GM21737 (cell line): ENCODE results near the gene USP44.
A peak's percentile ranks its signal among the peaks of the same experiment; 100 is the strongest.
"Not testable (repeated sequence)": the region's sequence is repeated elsewhere in the genome, so short reads cannot be mapped to it uniquely, and the experiment has no call there.

ENCODE experiments used
- ATAC-seq: cut with Tn5 transposase; IDR thresholded peaks from one replicate; pipeline ENCODE4 v1.9.1; 2021; ENCODE audit warnings: mild to moderate bottlenecking, moderate library complexity; ENCODE audit not compliant: unreplicated experiment

USP44 gene

DNA sequence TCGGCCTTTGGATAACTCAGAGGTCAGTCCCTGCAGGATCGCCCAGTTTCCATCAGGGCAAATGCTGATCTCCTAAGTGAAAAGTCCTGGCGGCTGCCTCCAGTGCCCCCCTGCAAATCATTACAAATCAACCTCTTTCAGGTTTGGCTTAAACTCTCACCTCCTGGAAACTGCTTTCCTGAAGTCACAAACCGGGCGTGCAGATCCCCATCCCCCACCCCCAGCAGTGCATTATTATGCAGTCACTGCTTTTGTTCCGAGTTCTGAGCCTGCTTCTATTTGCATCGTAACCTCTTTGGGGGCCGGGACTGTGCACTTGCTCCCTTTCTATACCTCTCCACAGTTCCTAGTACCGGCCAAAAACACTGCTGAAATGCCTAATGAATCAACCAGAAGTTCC is at the start of gene USP44:
Gene USP44 (minus strand): TSS at position 172 of the 400 bp plus-strand sequence. CDS start 17,220 bp downstream, outside the sequence.
- no peak for ATAC-seq

DNA sequence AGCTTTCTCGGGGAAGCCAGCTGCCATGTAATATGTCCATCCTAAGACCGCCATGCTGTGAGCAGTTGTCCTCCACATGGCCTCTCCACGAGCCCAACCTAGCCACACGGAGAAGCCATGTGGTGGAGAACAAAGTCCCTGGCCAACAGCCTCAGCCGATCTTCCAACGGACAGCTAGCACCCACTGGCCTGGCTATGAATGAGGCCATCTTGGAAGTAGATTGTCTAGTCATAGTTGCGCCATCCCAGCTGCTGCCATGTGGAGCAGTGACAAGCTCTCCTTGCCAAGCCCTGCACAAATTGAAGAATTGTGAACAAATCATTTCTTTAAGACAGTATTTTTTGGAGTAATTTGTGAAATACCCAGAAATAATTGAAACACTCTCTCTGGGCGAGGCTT is 49.3 kb upstream of the USP44 start:
- ATAC-seq, result no peak

GRCh38 chr12:95599880-95600279 is 48.6 kb upstream of the USP44 start:
- no peak for ATAC-seq

DNA sequence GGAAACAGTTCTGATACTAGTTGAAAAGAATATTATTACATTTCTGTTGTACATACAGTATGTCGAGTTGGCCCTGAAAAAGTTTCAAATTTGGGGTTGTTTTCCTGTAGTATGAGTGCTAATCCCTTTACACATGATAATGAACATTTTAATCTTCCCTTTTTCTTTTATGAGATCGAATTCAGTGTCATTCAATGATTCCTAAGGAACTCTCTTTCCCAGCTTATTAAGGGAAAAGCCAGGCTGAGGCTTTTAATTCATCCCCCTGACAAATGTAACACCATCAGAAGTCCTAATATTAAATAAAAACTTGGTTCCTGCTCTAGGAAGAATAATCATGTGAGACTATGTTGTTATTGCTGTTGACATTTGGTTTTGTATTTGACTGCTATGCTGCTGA is 42.9 kb upstream of the USP44 start:
- ATAC-seq, result no peak

GRCh38 chr12:95593266-95593871 is 42.1 kb upstream of the USP44 start:
- ATAC-seq, result no peak

GRCh38 chr12:95591731-95592130 is 40.5 kb upstream of the USP44 start:
- ATAC-seq, result no peak

- ATAC-seq, result no peak
These were observed 39.5 kb upstream of the USP44 start for GRCh38 chr12:95590775-95591174.

GRCh38 chr12:95583933-95584332 is 32.7 kb upstream of the USP44 start:
- no peak for ATAC-seq

GRCh38 chr12:95582230-95583058 is 31.2 kb upstream of the USP44 start:
- ATAC-seq, result no peak

DNA sequence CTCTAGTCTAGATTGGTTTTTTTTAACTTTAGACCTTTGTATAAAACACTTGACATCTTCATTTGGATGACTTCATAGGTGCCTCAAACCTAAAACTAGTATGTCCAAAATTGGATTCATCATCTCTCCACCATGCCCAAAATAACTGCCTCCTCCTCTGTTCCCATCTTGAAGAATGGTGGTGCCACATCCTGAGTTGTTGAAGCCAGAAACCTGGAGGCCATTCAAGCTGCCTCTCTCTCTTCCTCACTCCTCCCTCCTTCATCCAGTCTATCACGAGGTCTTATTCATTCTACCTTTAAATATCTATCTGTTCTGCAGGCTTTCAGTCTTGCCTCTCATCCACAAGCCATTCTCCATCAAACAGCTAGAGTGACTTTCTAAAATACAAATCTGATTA is 26.5 kb upstream of the USP44 start:
- no peak for ATAC-seq

GRCh38 chr12:95574799-95575452 is 23.6 kb upstream of the USP44 start:
- no peak for ATAC-seq

- ATAC-seq, result peak; percentile 52
These were observed 22.8 kb upstream of the USP44 start for GRCh38 chr12:95573951-95574576.

GRCh38 chr12:95571369-95571768 is 20.1 kb upstream of the USP44 start:
- no peak for ATAC-seq

- ATAC-seq, result not testable (repeated sequence)
These were observed 16.8 kb upstream of the USP44 start for GRCh38 chr12:95568045-95568444.

DNA sequence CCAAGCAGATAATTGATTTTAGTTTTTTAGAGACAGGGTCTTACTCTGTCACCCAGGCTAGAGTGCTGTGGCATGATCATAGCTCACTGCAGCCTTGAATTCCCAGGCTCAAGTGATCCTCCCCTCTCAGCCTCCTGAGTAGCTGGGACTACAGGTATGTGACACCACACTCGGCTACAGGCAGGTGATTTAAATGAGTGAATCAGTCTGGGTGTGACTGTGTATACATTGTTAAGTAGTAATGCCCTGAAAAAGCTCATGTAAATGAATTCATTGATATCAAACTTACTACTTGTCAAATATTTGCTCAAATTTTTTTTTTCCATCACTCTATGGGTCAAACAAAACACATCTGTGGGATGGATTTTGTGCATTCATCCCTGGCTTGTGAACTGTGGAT is 6.3 kb upstream of the USP44 start:
- no peak for ATAC-seq

DNA sequence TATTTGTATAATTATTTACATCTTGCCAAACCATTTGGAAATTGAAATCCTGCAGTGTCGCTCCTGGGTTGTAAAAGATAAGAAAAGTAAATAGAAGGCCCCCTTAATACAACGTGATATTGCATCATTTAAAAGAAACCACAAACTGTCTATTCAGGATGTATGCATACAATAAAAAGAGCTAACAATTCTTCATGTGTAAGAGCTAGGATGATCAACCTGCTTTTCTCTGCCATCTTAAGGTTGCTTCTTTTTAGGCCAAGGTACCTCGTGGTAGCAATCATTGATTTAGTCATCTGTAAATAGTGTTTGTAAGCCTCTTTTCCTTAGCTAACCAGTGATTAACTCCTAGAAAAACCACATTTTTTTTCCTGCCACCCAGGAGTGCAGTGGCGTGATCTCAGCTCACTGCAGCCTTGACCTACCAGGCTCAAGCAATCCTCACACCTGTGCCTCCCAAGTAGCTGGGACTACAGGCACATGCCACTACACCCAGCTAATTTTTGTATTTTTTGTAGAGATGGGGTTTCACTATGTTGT is 3.3 kb upstream of the USP44 start:
- ATAC-seq, result no peak

DNA sequence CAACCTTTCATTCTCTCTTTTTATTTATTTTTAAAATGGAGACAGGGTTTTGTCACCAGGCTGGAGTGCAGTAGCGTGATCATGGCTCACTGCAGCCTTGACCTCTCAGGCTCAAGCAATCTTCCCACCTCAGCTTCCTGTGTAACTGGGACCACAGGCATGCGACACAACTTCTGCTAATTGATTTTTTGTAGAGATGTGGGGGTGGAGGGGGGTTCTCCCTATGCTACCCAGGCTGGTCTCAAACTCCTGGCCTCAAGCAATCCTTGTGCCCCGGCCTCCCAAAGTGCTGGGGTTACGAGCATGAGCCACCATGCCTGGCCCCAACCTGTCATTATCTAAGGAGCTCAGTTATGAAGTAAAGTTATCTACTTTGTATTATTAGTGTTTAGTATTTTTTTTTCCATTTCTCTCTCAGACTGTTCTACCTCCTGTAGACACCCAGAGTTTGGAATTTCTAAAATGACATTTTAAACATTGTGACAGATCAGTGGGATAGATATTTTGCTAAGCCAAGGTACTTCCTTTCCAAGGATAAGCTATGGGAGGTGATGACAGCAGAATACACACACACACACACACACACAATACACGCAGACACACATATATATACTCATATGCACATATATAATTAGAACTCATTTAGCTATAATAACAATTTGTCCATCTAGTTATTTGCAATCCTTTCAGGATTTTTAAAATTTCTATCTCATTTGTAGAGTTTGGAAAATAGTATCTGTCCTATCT is 2.1 kb upstream of the USP44 start:
- no peak for ATAC-seq

DNA sequence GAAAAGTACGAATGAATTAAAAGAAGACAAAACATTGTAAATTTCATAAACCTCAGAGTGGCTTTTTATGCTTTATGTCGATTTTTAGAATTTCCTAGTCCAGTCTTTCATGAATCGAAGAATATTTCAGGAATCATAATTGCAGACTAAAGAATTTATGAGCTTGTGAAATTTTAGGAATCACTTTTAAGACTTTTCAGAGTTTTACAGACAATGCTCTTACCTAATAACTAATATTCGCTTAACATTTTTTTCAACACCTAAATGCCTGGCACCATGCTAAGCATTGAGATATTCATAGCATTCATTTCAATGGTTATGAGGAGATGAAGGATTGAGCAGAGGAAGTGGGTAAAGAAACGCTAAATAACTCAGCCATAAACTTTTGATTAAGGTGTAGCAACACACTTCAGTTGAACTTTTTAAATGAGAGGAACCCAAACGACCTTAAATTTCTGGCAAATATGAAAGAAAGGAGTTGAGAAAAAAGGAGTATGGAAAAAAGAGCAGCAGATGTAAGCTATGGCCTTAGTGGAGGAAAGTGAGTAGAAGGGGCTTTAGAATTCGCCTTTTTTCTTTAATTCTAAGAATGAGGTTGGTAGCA is 739 bp upstream of the USP44 start:
- ATAC-seq, result no peak

- ATAC-seq, result no peak
These were observed 1.7 kb downstream of the USP44 start for GRCh38 chr12:95549392-95550084.
